Karpas-422 (cell line): ENCODE measurements around the gene RASL10A. TPM values are rescaled to one million over a fixed set of nuclear protein-coding genes. Genes with fewer than 3 reads are reported as not detected.
"Not testable (repeated sequence)": the region's sequence is repeated elsewhere in the genome, so short reads cannot be mapped to it uniquely, and the experiment has no call there.

ENCODE experiments used
- DNase-seq: peaks from one replicate; pipeline ENCODE4 v3.0.0-alpha.2; 2015
- H2AFZ ChIP-seq: fragments of 200-600 bp; sonication (generic); 2 replicates; pipeline ENCODE4 v1.6.1; 2014; ENCODE audit warnings: antibody characterized with exemption, low read length, mixed read lengths
- H3K27ac ChIP-seq: fragments of 200-600 bp; sonication (generic); 2 replicates; pipeline ENCODE4 v1.5.1; 2014; ENCODE audit warnings: mild to moderate bottlenecking, low read length, moderate library complexity
- H3K27me3 ChIP-seq: fragments of 200-600 bp; sonication (generic); 2 replicates; pipeline ENCODE4 v1.6.1; 2014; ENCODE audit warnings: low read length, mixed read lengths
- H3K36me3 ChIP-seq: fragments of 200-600 bp; sonication (generic); 2 replicates; pipeline ENCODE4 v1.6.1; 2014; ENCODE audit warnings: low read length, mixed read lengths; ENCODE audit not compliant: insufficient read depth
- H3K4me1 ChIP-seq: fragments of 200-600 bp; sonication (generic); 2 replicates; pipeline ENCODE4 v1.6.1; 2014; ENCODE audit warnings: mild to moderate bottlenecking, low read length, mixed read lengths
- H3K4me2 ChIP-seq: fragments of 200-600 bp; sonication (generic); 2 replicates; pipeline ENCODE4 v1.6.1; 2014; ENCODE audit warnings: low read length, low read depth, mild to moderate bottlenecking; ENCODE audit not compliant: poor library complexity, severe bottlenecking
- H3K4me3 ChIP-seq: fragments of 200-600 bp; sonication (generic); 2 replicates; pipeline ENCODE4 v1.5.1; 2014; ENCODE audit warnings: mild to moderate bottlenecking, antibody characterized with exemption, low read length, mixed read lengths
- H3K79me2 ChIP-seq: fragments of 200-600 bp; sonication (generic); 2 replicates; pipeline ENCODE4 v1.6.1; 2014; ENCODE audit warnings: mild to moderate bottlenecking, low read length, mixed read lengths
- H3K9ac ChIP-seq: fragments of 200-600 bp; sonication (generic); 2 replicates; pipeline ENCODE4 v1.6.0; 2014; ENCODE audit warnings: low read length
- H3K9me2 ChIP-seq: fragments of 200-600 bp; sonication (generic), shearing (Covaris generic); replicated peaks from 2 replicates; pipeline ENCODE4 v1.6.0; 2014; ENCODE audit warnings: mild to moderate bottlenecking, low read length, moderate library complexity; ENCODE audit not compliant: insufficient read depth
- H3K9me3 ChIP-seq: fragments of 300-700, 200-600 bp; sonication (generic); 2 replicates; pipeline ENCODE4 v1.6.1; 2014; ENCODE audit warnings: low read length, mixed read lengths
- H4K20me1 ChIP-seq: fragments of 200-600 bp; sonication (generic); 2 replicates; pipeline ENCODE4 v1.6.1; 2014; ENCODE audit warnings: mild to moderate bottlenecking, antibody characterized with exemption, low read length, low read depth; ENCODE audit not compliant: insufficient read depth
- total RNA-seq: library from RNA; depleted of rRNA; stranded (reverse); fragments of >200 nt; shearing (Covaris generic); gene quantifications from 2 replicates; pipeline ENCODE4 v1.2.3, GENCODE V29; 2014; ENCODE audit warnings: low replicate concordance; rRNA removed

Gene RASL10A, protein sequence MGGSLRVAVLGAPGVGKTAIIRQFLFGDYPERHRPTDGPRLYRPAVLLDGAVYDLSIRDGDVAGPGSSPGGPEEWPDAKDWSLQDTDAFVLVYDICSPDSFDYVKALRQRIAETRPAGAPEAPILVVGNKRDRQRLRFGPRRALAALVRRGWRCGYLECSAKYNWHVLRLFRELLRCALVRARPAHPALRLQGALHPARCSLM
- 0.76 TPM in 1 of 2 replicates, not detected in the other for total RNA-seq

GRCh38 chr22:29315286-29316140, at the start of gene RASL10A:
RASL10A (minus strand) TSS chr22:29315697; CDS start chr22:29315246, 451 bp downstream.
- no peaks in the 10 kb centered on the region for H3K9me2 ChIP-seq
- peaks cover 15% of the 10 kb centered on the region for H4K20me1 ChIP-seq
- no peak within 1 kb of the TSS for H3K27ac ChIP-seq
- H3K36me3 ChIP-seq: no peaks in the 10 kb centered on the region; the same call in 1 of the 2 replicates
- no peak within 1 kb of the TSS for H2AFZ ChIP-seq
- H3K9me3 ChIP-seq: no peaks in the 10 kb centered on the region
- DNase-seq: no peak
- peaks cover 7% of the 10 kb centered on the region for H3K4me1 ChIP-seq
- H3K4me3 ChIP-seq: no peak within 1 kb of the TSS
- H3K79me2 ChIP-seq: no peaks in the 10 kb centered on the region
- no peak within 1 kb of the TSS for H3K9ac ChIP-seq
- H3K4me2 ChIP-seq: no peak within 1 kb of the TSS
- H3K27me3 ChIP-seq: no peaks in the 10 kb centered on the region

DNA sequence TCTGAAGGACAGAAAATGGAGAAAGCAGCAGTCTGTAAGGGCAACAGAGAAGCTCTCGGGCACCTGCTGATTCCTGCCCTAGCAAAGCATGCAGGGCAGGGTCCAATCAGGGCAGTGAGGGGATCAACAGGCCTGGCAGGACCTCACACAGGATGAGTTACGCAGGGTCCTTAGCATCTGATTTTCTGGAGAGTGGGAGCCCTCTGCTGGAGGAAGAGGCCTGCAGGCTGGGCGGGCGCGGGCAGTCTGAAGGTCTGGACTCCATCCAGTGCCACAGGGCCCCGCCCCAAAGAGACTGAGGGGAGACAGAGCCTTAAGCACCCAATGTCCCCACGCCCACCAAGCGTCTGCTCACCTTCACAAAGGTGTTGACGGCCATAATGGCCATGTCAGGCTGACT, 44.0 kb upstream of the RASL10A start:
- H3K36me3 ChIP-seq: peaks cover 15% of the 10 kb centered on the region
- no peaks in the 10 kb centered on the region for H3K9me2 ChIP-seq
- H4K20me1 ChIP-seq: no peaks in the 10 kb centered on the region
- no peak overlapping the region for H3K27ac ChIP-seq
- no peaks in the 10 kb centered on the region for H3K79me2 ChIP-seq
- H3K27me3 ChIP-seq: no peaks in the 10 kb centered on the region
- peak; percentile 52 for DNase-seq
- H3K4me1 ChIP-seq: peaks cover 9% of the 10 kb centered on the region
- H3K4me2 ChIP-seq: no peak overlapping the region
- H2AFZ ChIP-seq: no peak overlapping the region
- no peaks in the 10 kb centered on the region for H3K9me3 ChIP-seq
- no peak overlapping the region for H3K4me3 ChIP-seq
- H3K9ac ChIP-seq: no peak overlapping the region

- DNase-seq, H3K79me2 ChIP-seq, H3K9ac ChIP-seq, H3K9me3 ChIP-seq, H3K4me2 ChIP-seq, H3K4me1 ChIP-seq, H4K20me1 ChIP-seq, H3K4me3 ChIP-seq, H3K9me2 ChIP-seq, H3K27ac ChIP-seq, H3K27me3 ChIP-seq, H2AFZ ChIP-seq: not testable (repeated sequence)
- H3K36me3 ChIP-seq: peaks cover 16% of the 10 kb centered on the region
These were observed 41.8 kb upstream of the RASL10A start for GRCh38 chr22:29357193-29357890.

GRCh38 chr22:29353860-29354259, 38.4 kb upstream of the RASL10A start:
- Histone ChIP-seq H3K9me3 (no peaks in the 10 kb centered on the region), H3K4me3 (no peak overlapping the region), H2AFZ (no peak overlapping the region), H4K20me1 (0 out of 2 replicates have a peak, but pooled peaks cover 3% of the 10 kb centered on the region), H3K27me3 (no peaks in the 10 kb centered on the region), H3K9ac (no peak overlapping the region), H3K79me2 (no peaks in the 10 kb centered on the region), H3K36me3 (peaks cover 25% of the 10 kb centered on the region), H3K9me2 (no peaks in the 10 kb centered on the region), H3K4me2 (no peak overlapping the region), H3K27ac (no peak overlapping the region), H3K4me1 (no peaks in the 10 kb centered on the region)
- DNase-seq: no peak

GRCh38 chr22:29353286-29353685, 37.8 kb upstream of the RASL10A start:
- H3K4me3 ChIP-seq: no peak overlapping the region
- H3K9ac ChIP-seq: no peak overlapping the region
- H3K4me2 ChIP-seq: no peak overlapping the region
- DNase-seq: no peak
- no peaks in the 10 kb centered on the region for H3K79me2 ChIP-seq
- peaks cover 26% of the 10 kb centered on the region for H3K36me3 ChIP-seq
- no peaks in the 10 kb centered on the region for H3K27me3 ChIP-seq
- no peak overlapping the region for H2AFZ ChIP-seq
- no peak overlapping the region for H3K27ac ChIP-seq
- H3K9me2 ChIP-seq: no peaks in the 10 kb centered on the region
- H4K20me1 ChIP-seq: 0 out of 2 replicates have a peak, but pooled peaks cover 3% of the 10 kb centered on the region
- H3K9me3 ChIP-seq: no peaks in the 10 kb centered on the region
- H3K4me1 ChIP-seq: no peaks in the 10 kb centered on the region

DNA sequence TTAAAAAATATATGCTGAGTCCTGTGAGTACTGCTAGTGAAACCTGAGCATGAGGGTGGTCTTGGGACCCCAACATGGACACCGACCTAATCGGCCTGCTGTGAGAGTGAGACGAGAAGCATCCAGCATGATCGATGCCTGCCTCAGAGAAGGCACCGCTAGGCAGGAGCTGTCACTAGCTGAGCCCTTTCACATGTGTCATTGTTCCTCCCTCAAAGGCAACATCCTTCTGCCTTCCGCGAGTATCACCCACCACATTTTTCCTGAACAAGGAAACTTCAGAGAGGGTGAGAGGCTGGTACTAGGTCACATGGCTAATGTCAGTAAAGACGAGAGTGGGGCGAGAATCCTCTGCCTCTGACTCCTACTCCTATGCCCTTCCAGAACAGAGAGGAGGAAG, 37.3 kb upstream of the RASL10A start:
- Histone ChIP-seq H2AFZ (no peak overlapping the region), H3K4me3 (no peak overlapping the region), H3K9me2 (no peaks in the 10 kb centered on the region), H3K36me3 (peaks cover 25% of the 10 kb centered on the region; the same call in 1 of the 2 replicates), H4K20me1 (0 out of 2 replicates have a peak, but pooled peaks cover 3% of the 10 kb centered on the region), H3K4me1 (no peaks in the 10 kb centered on the region), H3K27ac (no peak overlapping the region), H3K9me3 (no peaks in the 10 kb centered on the region), H3K9ac (no peak overlapping the region), H3K27me3 (no peaks in the 10 kb centered on the region), H3K4me2 (no peak overlapping the region), H3K79me2 (no peaks in the 10 kb centered on the region)
- DNase-seq: no peak

GRCh38 chr22:29351891-29352290, 36.4 kb upstream of the RASL10A start:
- no peaks in the 10 kb centered on the region for H3K9me3 ChIP-seq
- H3K79me2 ChIP-seq: no peaks in the 10 kb centered on the region
- no peak overlapping the region for H3K27ac ChIP-seq
- no peaks in the 10 kb centered on the region for H3K27me3 ChIP-seq
- H3K4me2 ChIP-seq: no peak overlapping the region
- H3K9me2 ChIP-seq: no peaks in the 10 kb centered on the region
- no peak overlapping the region for H3K4me3 ChIP-seq
- peaks cover 27% of the 10 kb centered on the region; the same call in 1 of the 2 replicates for H3K36me3 ChIP-seq
- H4K20me1 ChIP-seq: 0 out of 2 replicates have a peak, but pooled peaks cover 3% of the 10 kb centered on the region
- no peak overlapping the region for H2AFZ ChIP-seq
- no peak overlapping the region for H3K9ac ChIP-seq
- H3K4me1 ChIP-seq: no peaks in the 10 kb centered on the region
- no peak for DNase-seq

GRCh38 chr22:29351042-29351441, 35.5 kb upstream of the RASL10A start:
- H3K79me2 ChIP-seq: no peaks in the 10 kb centered on the region
- no peak overlapping the region for H2AFZ ChIP-seq
- peaks cover 27% of the 10 kb centered on the region; the same call in 1 of the 2 replicates for H3K36me3 ChIP-seq
- no peak for DNase-seq
- no peak overlapping the region for H3K4me3 ChIP-seq
- H3K9ac ChIP-seq: no peak overlapping the region
- no peaks in the 10 kb centered on the region for H3K4me1 ChIP-seq
- no peaks in the 10 kb centered on the region for H3K27me3 ChIP-seq
- 0 out of 2 replicates have a peak, but pooled peaks cover 3% of the 10 kb centered on the region for H4K20me1 ChIP-seq
- no peaks in the 10 kb centered on the region for H3K9me2 ChIP-seq
- no peaks in the 10 kb centered on the region for H3K9me3 ChIP-seq
- H3K27ac ChIP-seq: no peak overlapping the region
- no peak overlapping the region for H3K4me2 ChIP-seq
